HG02870 (cell line): Measurements from ENCODE around the gene RARB.
A peak's percentile ranks its signal among the peaks of the same experiment; 100 is the strongest.

Source experiments
- ATAC-seq: cut with Tn5 transposase; IDR thresholded peaks from one replicate; pipeline ENCODE4 v1.9.1; 2021; ENCODE audit warnings: mild to moderate bottlenecking, moderate library complexity; ENCODE audit not compliant: unreplicated experiment

RARB gene

GRCh38 chr3:25447285-25447684 lies 19.2 kb downstream of the RARB start:
- ATAC-seq: no peak

- ATAC-seq: no peak
Observed at GRCh38 chr3:25447925-25448324, 19.9 kb downstream of the RARB start.

GRCh38 chr3:25448750-25449692 lies 21.0 kb downstream of the RARB start:
- ATAC-seq: no peak

- ATAC-seq: no peak
Observed at GRCh38 chr3:25449857-25450256, 21.8 kb downstream of the RARB start.

GRCh38 chr3:25452192-25452591 lies 24.1 kb downstream of the RARB start:
- no peak for ATAC-seq

- no peak for ATAC-seq
Observed at GRCh38 chr3:25452740-25453139, 24.7 kb downstream of the RARB start.

GRCh38 chr3:25453619-25454004 lies 25.5 kb downstream of the RARB start:
- ATAC-seq: no peak

- no peak for ATAC-seq
Observed at GRCh38 chr3:25454005-25454927, 26.2 kb downstream of the RARB start.

- no peak for ATAC-seq
Observed at GRCh38 chr3:25455441-25456132, 27.5 kb downstream of the RARB start.

- no peak for ATAC-seq
Observed at GRCh38 chr3:25456723-25457670, 28.9 kb downstream of the RARB start.

- no peak for ATAC-seq
Observed at GRCh38 chr3:25457671-25458419, 29.8 kb downstream of the RARB start.

- ATAC-seq: no peak
Observed at GRCh38 chr3:25458420-25458814, 30.4 kb downstream of the RARB start.

- ATAC-seq: peak; percentile 99
Observed at GRCh38 chr3:25460751-25461150, 32.7 kb downstream of the RARB start.

- ATAC-seq: no peak
Observed at GRCh38 chr3:25461946-25462345, 33.9 kb downstream of the RARB start.

GRCh38 chr3:25462495-25462894 lies 34.4 kb downstream of the RARB start:
- ATAC-seq: no peak

- no peak for ATAC-seq
Observed at GRCh38 chr3:25463836-25464418, 35.9 kb downstream of the RARB start.

- no peak for ATAC-seq
Observed at GRCh38 chr3:25465266-25465860, 37.3 kb downstream of the RARB start.

- ATAC-seq: no peak
Observed at GRCh38 chr3:25468866-25469319, 40.8 kb downstream of the RARB start.
